SK-N-SH (cell line): ENCODE results near the gene EHD1. TPM values are rescaled to one million over a fixed set of nuclear protein-coding genes. Genes with fewer than 3 reads are reported as not detected.

Experiments
- CTCF ChIA-PET: fragments of 300-600, 350-600 bp; formaldehyde crosslinking; extraction: SDS; loops from one replicate; lab custom pipeline; 2021; lab: Yijun Ruan, JAX
- POLR2A ChIA-PET: fragments of 350-600 bp; sonication (Branson Sonifier 250); formaldehyde crosslinking; extraction: SDS; loops from one replicate; lab custom pipeline; 2020; ENCODE audit warnings: antibody characterized with exemption, inconsistent platforms; lab: Yijun Ruan, JAX
- DNase-seq: peaks from one replicate; pipeline ENCODE4 v3.0.0; 2012
- H2AFZ ChIP-seq: fragments of 200-600 bp; sonication (generic); 2 replicates; pipeline ENCODE4 v1.8.1; 2016; ENCODE audit warnings: antibody characterized with exemption, mild to moderate bottlenecking, low read depth
- H3F3A ChIP-seq: fragments of 200-600 bp; sonication (generic); replicated peaks from 2 replicates; pipeline ENCODE3; 2016; ENCODE audit warnings: antibody characterized with exemption, mild to moderate bottlenecking; ENCODE audit not compliant: insufficient read depth
- H3K27ac ChIP-seq, 2 experiments: fragments of 200-500 bp in 1 of 2; fragments of 200-600 bp in 1 of 2; sonication (Bioruptor generic) in 1 of 2; sonication (generic), shearing (Covaris generic) in 1 of 2; 2 replicates each; pipeline versions ENCODE4 v1.5.1 to v1.6.1; 2014 to 2016; ENCODE audit warnings: low read depth in 2 of 2, inconsistent platforms in 1 of 2, low read length in 1 of 2, mild to moderate bottlenecking in 1 of 2, mixed read lengths in 1 of 2
- H3K27me3 ChIP-seq: fragments of 200-600 bp; sonication (generic), shearing (Covaris generic); 2 replicates; pipeline ENCODE4 v1.6.1; 2016; ENCODE audit warnings: mixed run types; ENCODE audit not compliant: insufficient read depth
- H3K36me3 ChIP-seq, 2 experiments: fragments of 200-500 bp in 1 of 2; fragments of 200-600 bp in 1 of 2; sonication (Bioruptor generic) in 1 of 2; sonication (generic) in 1 of 2; replicated peaks in 1 of 2; 2 replicates each; pipeline versions ENCODE3 to v1.5.1; 2014 to 2016; ENCODE audit warnings: low read length in 1 of 2, mild to moderate bottlenecking in 1 of 2; ENCODE audit not compliant: insufficient read depth in 2 of 2, control insufficient read depth in 1 of 2
- H3K4me1 ChIP-seq, 2 experiments: fragments of 200-500 bp in 1 of 2; fragments of 200-600 bp in 1 of 2; sonication (Bioruptor generic) in 1 of 2; sonication (generic), shearing (Covaris generic) in 1 of 2; 2 replicates each; pipeline versions ENCODE4 v1.5.1 to v1.6.1; 2014 to 2016; ENCODE audit warnings: low read depth in 1 of 2, low read length in 1 of 2, mixed run types in 1 of 2; ENCODE audit not compliant: insufficient read depth in 2 of 2, control insufficient read depth in 1 of 2
- H3K4me2 ChIP-seq: fragments of 200-600 bp; sonication (generic), shearing (Covaris generic); 2 replicates; pipeline ENCODE4 v1.6.1; 2017; ENCODE audit warnings: mixed run types
- H3K4me3 ChIP-seq, 2 experiments: fragments of 200-500 bp in 1 of 2; fragments of 200-600 bp in 1 of 2; sonication (Bioruptor generic) in 1 of 2; sonication (generic), shearing (Covaris generic) in 1 of 2; 2 replicates each; pipeline versions ENCODE4 v1.5.1 to v1.8.1; 2014 to 2016; ENCODE audit warnings: low read depth in 2 of 2, inconsistent platforms in 1 of 2, low read length in 1 of 2, mild to moderate bottlenecking in 1 of 2, mixed read lengths in 1 of 2, moderate library complexity in 1 of 2
- H3K79me2 ChIP-seq: fragments of 200-600 bp; sonication (generic); 2 replicates; pipeline ENCODE4 v1.8.1; 2017; ENCODE audit warnings: mild to moderate bottlenecking; ENCODE audit not compliant: insufficient read depth
- H3K9ac ChIP-seq: fragments of 200-600 bp; sonication (generic); 2 replicates; pipeline ENCODE4 v1.6.1; 2017; ENCODE audit warnings: mixed run types
- H3K9me2 ChIP-seq: fragments of 200-600 bp; sonication (generic); 2 replicates; pipeline ENCODE4 v1.6.1; 2017; ENCODE audit warnings: mixed run types
- H3K9me3 ChIP-seq: fragments of 200-600 bp; sonication (generic); 2 replicates; pipeline ENCODE4 v1.6.1; 2017; ENCODE audit warnings: mixed run types, mild to moderate bottlenecking, moderate library complexity
- H4K20me1 ChIP-seq: fragments of 200-600 bp; sonication (generic); 2 replicates; pipeline ENCODE4 v1.6.1; 2017; ENCODE audit warnings: mild to moderate bottlenecking, mixed run types; ENCODE audit not compliant: insufficient read depth
- CHD2 ChIP-seq: fragments of 150-350 bp; IDR thresholded peaks from 2 replicates; pipeline ENCODE4 v1.6.1; 2018; ENCODE audit warnings: low read length; ENCODE audit not compliant: partially characterized antibody
- EZH2phosphoT487 ChIP-seq: fragments of 200-600 bp; sonication (generic); IDR thresholded peaks from 2 replicates; pipeline ENCODE4 v1.6.1; 2017; ENCODE audit warnings: low read depth, mixed run types, mild to moderate bottlenecking, antibody characterized with exemption, moderate library complexity, borderline replicate concordance
- FOXJ3 ChIP-seq: sonication (generic); formaldehyde crosslinking; IDR thresholded peaks from 2 replicates; pipeline ENCODE4 v1.5.1; 2020; ENCODE audit warnings: mild to moderate bottlenecking, missing genetic modification reagents
- GATA2 ChIP-seq: sonication (generic); formaldehyde crosslinking; IDR thresholded peaks from 2 replicates; pipeline ENCODE4 v1.5.0; 2020; ENCODE audit warnings: mild to moderate bottlenecking, missing genetic modification reagents
- IRF3 ChIP-seq: fragments of 150-350 bp; IDR thresholded peaks from 2 replicates; pipeline ENCODE4 v1.6.1; 2016; ENCODE audit warnings: mild to moderate bottlenecking, low read depth, low read length
- JUND ChIP-seq: IDR thresholded peaks from 2 replicates; pipeline ENCODE4 v1.4.0; 2012
- MAX ChIP-seq: IDR thresholded peaks from 2 replicates; pipeline ENCODE4 v1.4.0; 2012; ENCODE audit warnings: low read depth
- MEF2A ChIP-seq: IDR thresholded peaks from 2 replicates; pipeline ENCODE4 v1.4.0; 2012; ENCODE audit warnings: low read depth, borderline replicate concordance
- NRF1 ChIP-seq: IDR thresholded peaks from 2 replicates; pipeline ENCODE4 v1.6.1; 2012; ENCODE audit warnings: low read depth, mild to moderate bottlenecking, low read length
- PBX3 ChIP-seq: IDR thresholded peaks from 2 replicates; pipeline ENCODE4; 2012
- POLR2AphosphoS5 ChIP-seq: IDR thresholded peaks from 2 replicates; pipeline ENCODE4 v1.6.1; 2012; ENCODE audit warnings: low read depth, low read length
- RAD21 ChIP-seq: IDR thresholded peaks from 2 replicates; pipeline ENCODE4 v1.6.1; 2012; ENCODE audit warnings: mild to moderate bottlenecking, low read length
- RCOR1 ChIP-seq: fragments of 150-350 bp; IDR thresholded peaks from 2 replicates; pipeline ENCODE4 v1.6.1; 2017; ENCODE audit warnings: antibody characterized with exemption, low read length
- RFX5 ChIP-seq: IDR thresholded peaks from 2 replicates; pipeline ENCODE4 v1.6.1; 2012; ENCODE audit warnings: mild to moderate bottlenecking, improper control_type of control experiment, low read length
- SIN3A ChIP-seq: IDR thresholded peaks from 2 replicates; pipeline ENCODE4 v1.6.1; 2012; ENCODE audit warnings: low read depth, mild to moderate bottlenecking, low read length, moderate library complexity, borderline replicate concordance
- SMC3 ChIP-seq: IDR thresholded peaks from 2 replicates; pipeline ENCODE4 v1.6.1; 2012; ENCODE audit warnings: low read depth, low read length, improper control_type of control experiment
- TEAD4 ChIP-seq: IDR thresholded peaks from 2 replicates; pipeline ENCODE4 v1.4.0; 2012; ENCODE audit warnings: mild to moderate bottlenecking, borderline replicate concordance; ENCODE audit not compliant: insufficient read depth
- USF2 ChIP-seq: fragments of 150-350 bp; IDR thresholded peaks from 2 replicates; pipeline ENCODE4 v1.6.1; 2017; ENCODE audit warnings: antibody characterized with exemption, low read length, low read depth, borderline replicate concordance
- YY1 ChIP-seq: IDR thresholded peaks from 2 replicates; pipeline ENCODE4 v1.4.0; 2012; ENCODE audit warnings: low read depth, mild to moderate bottlenecking
- WGBS: methylation state at CpG from one replicate; pipeline ENCODE4 v1.1.6; 2017; ENCODE audit warnings: low lambda C conversion rate; 5-methylcytosine and 5-hydroxymethylcytosine counted together
- polyA plus RNA-seq, 3 experiments: library from polyadenylated mRNA; depleted of rRNA; stranded (reverse); fragments of >200 nt; gene quantifications; 2 replicates each; pipeline ENCODE4 v1.2.3, GENCODE V29; 2012

EHD1 gene
- polyA plus RNA-seq, 1 of the 3 experiments (the other 2 are of a cell fraction): 93.3 TPM

GRCh38 chr11:64838600-64839334 lies 39.7 kb downstream of the EHD1 start:
- no peak for DNase-seq
- ChIA-PET CTCF (interaction anchor here (1.3 kb wide), 1 partner anchor 11 kb away, joined by 6 read pairs; no protein-coding TSS in a partner anchor), POLR2A (no interaction called here)
- Histone ChIP-seq H3K9ac (no peak overlapping the region), H3K9me3 (no peaks in the 10 kb centered on the region), H3K9me2 (no peaks in the 10 kb centered on the region), H3F3A (no peaks in the 10 kb centered on the region), H3K36me3 (no peaks in the 10 kb centered on the region), H3K79me2 (no peaks in the 10 kb centered on the region), H3K27me3 (no peaks in the 10 kb centered on the region), H4K20me1 (no peaks in the 10 kb centered on the region), H3K4me1 (peaks cover under 1 to 10% of the 10 kb centered on the region in 2 experiments; a peak in 2 of 4 replicates), H3K4me2 (no peak overlapping the region), H2AFZ (no peak overlapping the region), H3K4me3 (no peak overlapping the region), H3K27ac (no peak overlapping the region)
- 93% methylated on average over 16 of the region's 28 CpGs for WGBS
- TF ChIP-seq TEAD4 (no peak), CHD2 (no peak), MEF2A (no peak), IRF3 (no peak), MAX (no peak), FOXJ3 (CRISPR knock-in tag) (no peak), RFX5 (no peak)

- no peaks in the 10 kb centered on the region for H3K79me2 ChIP-seq
- POLR2A ChIA-PET: interaction anchor here (1.5 kb wide), 1 partner anchor 27 kb away, joined by 4 read pairs; the partner anchor contains the start of gene MEN1
- no peaks in the 10 kb centered on the region for H3K9me2 ChIP-seq
- TF ChIP-seq CHD2 (no peak), NRF1 (no peak), USF2 (no peak), EZH2phosphoT487 (no peak), RAD21 (no peak), RCOR1 (no peak), POLR2AphosphoS5 (no peak), FOXJ3 (CRISPR knock-in tag) (no peak), PBX3 (no peak), SMC3 (no peak), SIN3A (no peak), JUND (no peak), YY1 (no peak), GATA2 (no peak)
- TF ChIP-seq, all 33 proteins: peak for 0
- DNase-seq: no peak
- Histone ChIP-seq H3K36me3 (no peaks in the 10 kb centered on the region), H2AFZ (no peak overlapping the region), H3K9ac (no peak overlapping the region), H3K27ac (no peak overlapping the region), H4K20me1 (no peaks in the 10 kb centered on the region), H3F3A (no peaks in the 10 kb centered on the region), H3K4me3 (no peak overlapping the region), H3K9me3 (no peaks in the 10 kb centered on the region), H3K27me3 (no peaks in the 10 kb centered on the region), H3K4me1 (peaks cover 0 to 7% of the 10 kb centered on the region in 2 experiments; a peak in 2 of 4 replicates), H3K4me2 (no peak overlapping the region)
- WGBS: 99% methylated on average over 8 of the region's 10 CpGs
- CTCF ChIA-PET: interaction anchor here (0.7 to 3.7 kb wide), 3 partner anchors 12 to 424 kb away, joined by 3 to 15 read pairs (median 6); partner anchors contain the start of gene POLA2
Observed at GRCh38 chr11:64837887-64838351, 40.5 kb downstream of the EHD1 start.
